HG03354 (cell line): ENCODE data around the gene POLA2.
"Not testable (repeated sequence)": the region's sequence is repeated elsewhere in the genome, so short reads cannot be mapped to it uniquely, and the experiment has no call there.

Experiments
- ATAC-seq: cut with Tn5 transposase; IDR thresholded peaks from one replicate; pipeline ENCODE4 v1.9.1; 2021; ENCODE audit warnings: mild to moderate bottlenecking; ENCODE audit not compliant: unreplicated experiment, poor library complexity, severe bottlenecking

POLA2 gene

DNA sequence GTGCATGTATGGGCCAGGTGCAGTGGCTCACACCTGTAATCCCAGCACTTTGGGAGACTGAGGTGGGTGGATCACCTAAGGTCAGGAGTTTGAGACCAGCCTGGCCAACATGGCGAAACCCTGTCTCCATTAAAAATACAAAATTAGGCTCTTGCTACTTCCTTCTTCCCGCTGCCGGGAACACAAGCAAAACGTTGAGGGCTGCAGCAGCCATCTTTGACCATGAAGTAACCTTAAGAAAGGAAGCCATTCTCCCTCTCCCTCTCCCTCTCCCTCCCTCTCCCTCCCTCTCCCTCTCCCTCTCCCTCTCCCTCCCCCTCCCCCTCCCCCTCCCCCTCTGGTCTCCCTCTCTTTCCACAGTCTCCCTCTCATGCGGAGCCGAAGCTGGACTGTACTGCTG lies 23.5 kb upstream of the POLA2 start:
- not testable (repeated sequence) for ATAC-seq

DNA sequence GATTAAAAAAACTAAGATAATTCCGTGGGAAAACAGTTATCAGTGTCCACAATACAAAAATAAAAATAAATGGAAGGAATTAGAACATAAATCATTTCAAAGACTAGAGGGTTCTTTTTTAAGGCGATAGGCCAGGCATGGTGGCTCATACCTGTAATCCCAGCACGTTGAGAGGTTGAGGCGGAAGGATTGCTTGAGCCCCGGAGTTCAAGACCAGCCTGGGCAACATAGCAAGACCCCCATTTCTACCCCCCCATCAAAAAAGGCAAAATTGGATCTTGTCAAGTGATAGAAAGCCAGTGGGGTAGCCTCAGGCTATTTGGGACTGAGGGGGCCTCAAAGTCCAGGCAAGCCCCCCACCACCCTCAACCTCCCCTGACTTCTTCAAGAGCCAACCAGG lies 20.6 kb upstream of the POLA2 start:
- no peak for ATAC-seq

DNA sequence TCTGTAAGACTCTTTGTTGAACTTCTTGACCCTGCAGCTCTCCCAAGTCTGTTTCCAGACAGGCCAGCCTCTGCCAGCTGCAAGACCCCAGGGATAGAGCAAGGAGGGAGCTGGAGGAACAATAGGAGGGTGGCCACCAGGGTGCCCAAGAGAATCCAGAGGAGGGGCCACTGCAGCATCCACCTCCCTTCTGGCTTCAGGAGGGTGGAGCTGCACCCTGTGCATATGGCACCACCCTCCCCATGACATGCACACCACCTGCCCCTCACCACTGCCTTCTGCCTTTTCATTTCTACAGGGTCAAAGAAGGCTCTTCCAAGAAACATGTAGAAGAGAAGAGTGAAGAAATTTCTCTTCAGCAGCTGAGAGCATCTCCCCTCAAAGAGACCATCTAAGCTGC lies 20.1 kb upstream of the POLA2 start:
- no peak for ATAC-seq

DNA sequence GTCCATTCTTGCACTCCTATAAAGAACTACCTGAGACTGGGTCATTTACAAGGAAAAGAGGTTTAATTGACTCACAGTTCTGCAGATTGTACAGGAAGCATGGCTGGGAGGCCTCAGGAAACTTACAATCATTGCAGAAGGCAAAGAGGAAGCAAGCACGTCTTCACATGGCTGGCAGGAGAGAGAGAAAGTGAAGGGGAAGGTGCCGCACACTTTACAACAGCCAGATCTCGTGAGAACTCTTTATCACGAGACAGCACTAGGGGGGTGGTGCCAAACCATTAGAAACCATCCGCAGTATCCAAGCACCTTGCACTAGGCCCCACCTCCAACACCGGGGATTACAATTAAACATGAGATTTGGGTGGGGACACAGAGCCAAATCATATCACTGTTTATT lies 19.4 kb upstream of the POLA2 start:
- ATAC-seq = no peak

DNA sequence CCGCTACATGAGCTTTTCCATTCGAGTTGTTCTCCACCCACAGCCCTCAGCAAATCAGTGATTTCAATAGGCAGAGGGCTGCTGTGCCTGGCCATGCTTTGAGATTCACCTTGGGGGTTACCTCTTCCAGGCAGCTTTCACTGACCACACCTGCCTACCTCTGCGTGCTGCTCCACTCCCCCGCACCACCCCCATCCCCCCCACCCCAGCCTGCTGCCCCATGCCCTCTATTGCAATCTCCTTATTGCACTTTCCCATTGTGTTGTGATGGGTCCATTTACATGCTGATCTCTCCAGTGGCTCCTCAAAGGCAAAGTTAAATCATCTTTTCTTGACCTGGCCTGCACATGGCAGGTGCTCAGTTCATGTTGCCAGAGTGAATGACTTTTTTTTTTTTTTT lies 18.0 kb upstream of the POLA2 start:
- no peak for ATAC-seq

DNA sequence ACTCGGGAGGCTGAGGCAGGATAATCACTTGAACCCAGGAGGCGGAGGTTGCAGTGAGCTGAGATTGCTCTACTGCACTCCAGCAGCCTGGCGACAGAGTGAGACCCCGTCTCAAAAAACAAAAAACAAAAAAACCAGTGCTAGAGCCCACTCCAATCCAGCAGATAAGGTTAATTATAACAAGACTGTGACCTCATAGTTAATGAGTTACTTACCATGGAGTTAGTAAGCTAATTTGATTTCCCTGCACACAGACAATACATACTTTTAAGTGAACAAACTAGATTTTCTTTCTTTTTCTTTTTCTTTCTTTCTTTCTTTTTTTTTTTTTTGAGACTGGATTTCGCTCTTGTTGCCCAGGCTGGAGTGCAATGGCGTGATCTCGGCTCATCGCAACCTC lies 16.7 kb upstream of the POLA2 start:
- not testable (repeated sequence) for ATAC-seq

DNA sequence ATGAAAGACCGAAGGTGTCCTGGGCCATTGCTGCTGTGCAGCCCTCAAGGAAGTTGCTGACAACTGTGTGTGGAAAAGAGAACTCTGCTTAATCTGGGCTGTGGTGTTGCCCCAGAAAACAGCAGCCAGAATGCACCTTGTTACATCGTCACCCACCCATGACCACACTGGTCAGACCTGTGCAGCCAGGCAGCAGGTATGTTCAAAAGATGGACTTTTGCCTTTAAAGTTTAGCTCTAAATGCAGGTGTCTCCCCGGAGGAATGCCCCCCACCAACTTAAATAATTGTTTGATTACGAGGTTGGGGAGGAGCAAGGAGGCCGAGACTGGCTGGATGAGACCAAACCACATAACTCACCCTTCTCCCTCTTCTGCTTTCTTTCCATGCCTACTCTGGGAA lies 15.3 kb upstream of the POLA2 start:
- ATAC-seq = no peak

DNA sequence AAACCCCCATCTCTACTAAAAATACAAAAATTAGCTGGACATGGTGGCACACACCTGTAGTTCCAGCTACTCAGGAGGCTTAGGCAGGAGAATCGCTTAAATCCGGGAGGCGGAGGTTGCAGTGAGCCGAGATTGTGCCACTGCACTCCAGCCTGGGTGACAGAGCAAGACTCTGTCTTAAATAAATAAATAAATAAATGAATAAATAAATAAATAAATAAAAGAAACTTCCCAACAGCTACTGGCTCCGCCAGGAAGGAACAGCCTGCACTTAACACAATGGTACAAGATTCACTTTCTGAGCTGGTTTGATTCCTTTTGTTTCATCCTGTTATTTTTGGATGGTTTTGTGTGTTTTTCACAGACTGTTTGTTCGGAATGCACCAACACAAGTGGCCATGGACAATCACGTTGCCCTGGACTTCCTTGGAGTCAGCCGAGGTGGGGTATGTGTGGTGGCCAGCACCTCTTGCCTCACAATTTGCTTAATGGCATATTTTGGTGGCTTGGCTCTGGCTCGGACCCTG lies 13.5 kb upstream of the POLA2 start:
- ATAC-seq = not testable (repeated sequence)

DNA sequence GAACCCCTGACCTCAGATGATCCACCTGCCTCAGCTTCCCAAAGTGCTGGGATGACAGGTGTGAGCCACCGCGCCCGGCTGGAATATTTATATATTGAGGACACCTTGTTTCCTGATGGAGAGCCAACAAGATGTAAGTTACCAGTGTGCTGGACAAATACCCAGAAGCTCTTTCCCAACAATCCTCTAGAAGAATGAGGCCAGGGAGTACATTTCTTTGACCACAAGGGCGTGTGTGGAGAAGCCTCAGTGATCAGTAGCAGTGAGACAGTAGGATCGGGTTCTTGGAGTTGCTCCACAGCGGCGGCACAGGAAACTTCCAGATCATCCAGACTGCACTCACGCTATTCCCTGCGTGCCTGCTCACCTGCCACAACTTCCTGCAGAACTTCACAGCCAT lies 10.3 kb upstream of the POLA2 start:
- no peak for ATAC-seq

DNA sequence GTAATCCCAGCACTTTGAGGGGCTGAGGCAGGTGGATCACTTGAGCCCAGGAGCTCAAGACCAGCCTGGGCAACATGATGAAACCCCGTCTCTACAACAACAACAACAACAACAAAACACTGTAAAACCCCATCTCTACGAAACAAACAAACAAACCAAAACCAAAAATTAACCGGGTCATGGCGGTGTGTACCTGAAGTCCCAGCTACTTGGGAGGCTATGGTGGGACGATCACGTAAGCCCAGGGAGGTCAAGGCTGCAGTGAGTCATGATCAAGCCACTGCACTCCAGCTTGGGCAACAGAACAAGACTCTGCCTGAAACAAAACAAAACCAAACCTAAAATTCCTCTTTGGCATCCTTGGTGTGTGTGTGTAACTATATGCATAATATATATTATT lies 7.0 kb upstream of the POLA2 start:
- ATAC-seq = no peak

DNA sequence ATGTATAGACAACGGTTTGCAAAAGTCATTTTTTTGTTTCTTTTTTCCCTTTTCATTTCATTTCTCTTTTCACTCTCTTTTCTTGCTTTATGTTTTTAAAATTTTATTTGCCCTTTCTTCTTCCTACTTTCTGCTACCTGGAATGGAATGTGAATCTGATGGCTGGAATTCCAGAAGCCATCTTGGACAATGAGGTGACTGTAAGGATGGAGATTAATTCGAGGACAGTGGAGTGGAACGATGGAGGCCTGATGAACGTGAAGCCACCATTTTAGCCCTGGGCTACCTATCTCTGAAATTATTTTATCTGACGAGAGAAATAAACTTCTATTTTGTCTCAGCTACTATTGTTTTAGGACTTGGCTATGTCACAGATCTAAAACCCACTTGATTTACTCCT lies 2.8 kb upstream of the POLA2 start:
- ATAC-seq = no peak

DNA sequence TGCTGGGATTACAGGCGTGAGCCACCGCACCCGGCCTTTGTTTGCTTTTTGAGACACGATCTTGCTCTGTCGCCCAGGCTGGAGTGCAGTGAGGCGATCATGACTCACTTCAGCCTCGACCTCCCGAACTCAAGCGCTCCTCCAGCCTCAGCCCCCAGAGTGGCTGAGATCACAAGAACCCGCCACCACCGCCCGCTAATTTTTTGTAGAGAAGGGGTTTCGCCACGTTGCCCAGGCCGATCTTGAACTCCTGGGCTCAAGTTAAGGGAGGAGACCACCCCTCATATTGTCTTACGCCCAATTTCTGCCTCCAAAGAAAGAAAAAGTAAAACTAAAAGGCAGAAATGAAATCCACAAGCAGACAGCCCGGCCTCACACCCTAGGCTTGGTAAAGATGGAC lies 1.5 kb upstream of the POLA2 start:
- no peak for ATAC-seq

DNA sequence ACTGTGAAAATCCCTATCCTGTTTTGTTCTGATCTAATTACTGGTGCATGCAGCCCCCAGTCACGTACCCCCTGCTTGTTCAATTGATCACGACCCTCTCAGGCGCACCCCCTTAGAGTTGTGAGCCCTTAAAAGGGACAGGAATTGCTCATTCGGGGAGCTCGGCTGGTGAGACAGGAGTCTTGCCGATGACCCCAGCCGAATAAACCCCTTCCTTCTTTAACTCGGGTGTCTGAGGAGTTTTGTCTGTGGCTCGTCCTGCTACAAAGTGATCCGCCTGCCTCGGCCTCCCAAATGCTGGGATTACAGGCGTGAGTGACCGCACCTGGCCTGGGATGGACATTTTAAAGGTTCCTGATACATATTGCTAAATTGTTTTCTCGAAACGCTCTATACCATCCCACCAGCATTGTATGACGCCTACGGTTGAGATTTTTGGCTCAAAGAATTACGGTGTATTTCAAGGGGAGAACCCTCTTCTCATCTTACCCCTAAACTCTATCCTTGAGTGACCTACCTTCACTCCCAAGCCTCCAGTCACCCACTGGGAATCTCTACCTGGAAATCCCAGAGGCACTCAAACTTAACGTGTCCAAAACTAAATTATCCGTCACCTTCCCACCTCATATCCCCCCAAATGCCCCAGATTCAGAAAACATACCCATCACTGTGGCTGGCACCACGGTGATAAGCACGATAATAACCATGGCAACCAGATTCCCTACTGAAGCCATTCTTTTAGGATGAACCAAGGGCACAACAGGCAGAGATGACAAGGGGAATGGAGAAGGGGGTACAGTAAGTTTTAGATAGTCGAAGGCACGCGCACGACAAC lies 789 bp upstream of the POLA2 start:
- ATAC-seq = no peak

DNA sequence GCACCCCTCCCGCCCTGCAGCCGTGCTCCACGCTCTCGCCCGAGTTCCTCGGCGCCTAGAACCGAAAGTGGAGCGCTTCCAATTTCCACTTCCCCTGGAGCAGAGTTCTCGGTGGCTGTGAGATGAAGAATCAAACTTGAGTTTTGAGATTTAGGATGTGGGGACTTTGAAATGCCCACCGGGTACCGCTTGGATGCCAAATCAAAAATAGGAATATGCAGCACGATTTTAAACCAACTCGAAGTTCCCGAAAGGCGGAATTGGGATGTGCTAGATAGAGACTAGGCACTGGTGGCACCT lies 569 bp downstream of the POLA2 start:
- no peak for ATAC-seq

DNA sequence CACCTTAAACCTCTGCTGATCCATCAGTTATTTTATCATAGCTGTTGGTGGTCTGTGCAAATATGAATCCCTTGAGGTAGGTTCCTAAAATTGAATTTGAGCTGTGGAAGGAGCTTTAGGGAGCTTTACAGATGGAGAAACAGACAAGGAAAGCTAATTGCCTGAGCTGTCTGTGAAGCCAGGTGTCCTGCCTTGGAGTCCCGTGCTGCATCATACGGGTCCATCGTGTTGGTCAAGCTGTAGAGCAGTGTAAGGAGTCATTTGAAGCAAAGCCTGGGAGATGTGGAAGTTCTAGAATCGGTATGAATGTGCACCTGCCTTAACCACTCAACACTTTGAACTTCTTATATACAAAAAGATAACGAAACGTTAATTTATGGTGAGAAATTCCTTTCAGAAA lies 1.0 kb downstream of the POLA2 start:
- ATAC-seq = no peak

DNA sequence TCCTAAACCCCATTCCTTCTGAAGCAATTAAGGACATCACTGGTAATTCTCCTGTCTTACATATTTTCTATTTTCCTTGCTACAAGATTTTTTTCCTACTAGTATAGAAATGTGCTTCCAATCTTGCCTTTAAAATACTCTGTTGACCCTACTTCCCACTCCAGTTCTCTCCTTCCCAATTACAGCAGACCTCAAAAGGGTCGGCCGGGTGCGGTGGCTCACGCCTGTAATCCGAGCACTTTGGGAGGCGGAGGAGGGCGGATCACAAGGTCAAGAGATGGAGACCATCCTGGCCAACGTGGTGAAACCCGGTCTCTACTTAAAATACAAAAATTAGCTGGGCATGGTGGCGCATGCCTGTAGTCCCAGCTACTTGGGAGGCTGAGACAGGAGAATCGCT lies 3.0 kb downstream of the POLA2 start:
- not testable (repeated sequence) for ATAC-seq

DNA sequence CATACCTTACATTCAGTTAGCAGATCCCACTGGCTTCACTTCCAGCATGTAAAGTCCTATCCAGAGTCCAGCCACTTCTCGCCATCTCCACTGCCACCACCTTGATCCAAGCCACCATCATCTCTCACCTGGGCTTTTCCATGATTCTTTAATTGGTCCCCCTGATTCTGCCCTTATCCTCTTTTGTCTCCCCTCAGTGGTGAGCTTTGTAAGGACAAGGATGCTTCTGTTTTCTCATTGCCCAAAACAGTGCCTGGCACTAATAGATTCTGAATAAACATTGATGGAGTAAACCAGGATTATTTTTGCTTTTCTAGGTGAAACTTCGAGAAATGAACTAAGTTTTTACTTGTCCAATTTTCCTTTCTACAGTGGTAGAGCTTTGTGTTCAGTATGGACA lies 4.4 kb downstream of the POLA2 start:
- no peak for ATAC-seq

DNA sequence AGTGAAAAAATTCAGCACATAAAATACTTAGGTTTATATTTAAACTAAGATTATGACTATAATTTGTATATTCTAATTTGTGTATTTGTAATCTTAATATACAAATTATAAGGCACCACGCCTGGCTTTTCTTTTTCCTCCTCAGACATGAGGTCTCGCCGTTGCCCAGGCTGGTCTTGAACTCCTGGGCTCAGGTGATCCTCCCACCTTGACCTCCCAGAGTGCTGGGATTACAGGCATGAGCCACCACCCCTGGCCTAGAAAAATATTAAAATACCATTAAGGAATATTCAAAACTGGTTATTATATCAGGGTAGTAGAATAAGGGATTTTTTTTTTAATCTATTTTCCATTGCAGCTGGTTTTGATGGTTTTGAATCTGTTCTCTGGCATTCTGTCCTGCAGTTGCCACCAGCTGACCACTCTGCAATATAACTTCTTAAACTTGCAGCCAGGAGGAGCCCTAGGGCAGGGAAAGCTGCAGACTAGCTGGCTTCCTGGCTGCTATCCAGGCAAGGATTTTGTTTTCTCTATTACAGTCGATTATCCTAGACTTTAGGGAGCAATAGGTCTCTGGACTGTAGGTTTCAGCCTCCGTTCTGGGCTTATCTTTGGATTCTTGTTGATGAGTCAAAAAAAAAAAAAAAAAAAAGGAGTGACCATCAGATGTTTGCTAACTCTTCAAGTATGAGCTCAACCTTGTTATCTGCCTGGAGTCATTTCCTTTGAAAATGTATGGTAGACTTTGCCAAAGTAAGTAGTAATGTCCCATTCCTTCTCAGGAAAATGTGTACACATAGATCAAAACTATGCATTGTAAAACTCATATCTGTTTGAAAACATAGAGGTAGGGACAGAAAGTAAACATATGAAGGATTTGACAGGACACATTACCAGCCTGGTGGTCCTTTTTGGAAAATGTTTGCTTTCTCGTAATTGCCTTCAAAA lies 13.2 kb downstream of the POLA2 start:
- no peak for ATAC-seq

DNA sequence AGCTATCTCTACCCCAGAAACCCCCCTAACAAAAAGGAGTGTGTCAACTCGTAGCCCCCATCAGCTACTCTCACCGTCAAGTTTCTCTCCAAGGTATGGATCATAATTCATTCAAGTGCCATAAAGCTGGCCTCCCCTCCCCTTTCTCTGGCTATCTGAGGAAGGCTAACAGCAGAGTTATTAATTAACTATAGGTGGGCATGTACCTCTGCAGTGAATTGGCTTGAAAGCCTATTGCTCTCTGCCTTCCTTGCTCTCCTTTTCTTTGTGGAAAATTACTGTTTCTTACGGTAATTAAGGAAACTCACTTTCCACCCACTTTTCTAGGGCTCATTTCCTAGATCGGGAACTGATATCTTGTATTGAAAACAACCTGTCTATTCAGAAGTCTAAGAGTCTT lies 14.1 kb downstream of the POLA2 start:
- ATAC-seq = no peak

DNA sequence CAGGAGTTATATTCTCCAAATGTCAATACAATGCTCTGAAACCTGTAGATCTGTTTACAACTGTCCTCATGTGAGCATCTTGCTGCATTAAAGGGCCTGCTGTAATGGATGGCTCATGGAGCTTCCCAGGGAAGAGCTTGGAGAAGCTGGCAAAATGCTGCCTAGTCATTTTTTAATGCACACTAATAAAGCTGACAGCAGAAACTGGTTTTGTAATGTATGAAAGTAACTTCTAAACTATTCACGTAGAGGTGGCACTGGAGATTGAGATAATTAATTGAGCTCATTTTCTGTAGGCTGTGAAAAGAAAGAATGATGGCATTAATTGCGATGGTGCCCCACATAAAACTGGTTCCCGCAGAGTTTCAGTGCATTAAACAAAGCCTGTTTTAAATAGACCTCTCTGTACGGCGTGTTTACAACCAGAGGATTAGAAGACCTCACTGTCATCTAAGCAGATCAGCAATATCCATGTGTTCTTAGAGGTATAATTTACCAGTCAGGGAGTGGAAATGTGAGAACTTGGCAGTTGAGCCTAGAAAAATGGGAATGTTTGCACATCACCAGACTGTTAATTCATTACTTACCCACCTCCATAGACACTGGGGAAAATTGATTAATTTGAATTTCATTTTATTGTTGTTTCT lies 16.0 kb downstream of the POLA2 start:
- no peak for ATAC-seq
